HepG2 (cell line): ENCODE results near the gene GAGE10. TPM values are rescaled to one million over a fixed set of nuclear protein-coding genes. Genes with fewer than 3 reads are reported as not detected.

Experiments used
- ATAC-seq: fragments of 200-7000 bp; cut with Tn5 transposase; 3 replicates; pipeline ENCODE4 v1.9.1; 2020; ENCODE audit warnings: mild to moderate bottlenecking, moderate library complexity
- BruUV-seq: library from RNA; stranded (reverse); fragments of 400-500 nt; replicated peaks from 2 replicates; lab custom pipeline; 2021; lab: Mats Ljungman, UMichigan
- CTCF ChIA-PET: fragments of 300-600 bp; formaldehyde crosslinking; extraction: SDS; loops from one replicate; lab custom pipeline; 2021; ENCODE audit warnings: low total read pairs, inconsistent platforms, low intra/inter-chr PET ratio; lab: Yijun Ruan, JAX
- POLR2A ChIA-PET: fragments of 350-600 bp; sonication (Branson Sonifier 250); formaldehyde crosslinking; loops from one replicate; lab custom pipeline; 2020; ENCODE audit warnings: antibody characterized with exemption, inconsistent platforms; lab: Yijun Ruan, JAX
- DNase-seq: peaks from one replicate; pipeline ENCODE4 v3.0.0-alpha.2; 2015; ENCODE audit warnings: low spot score
- FAIRE-seq: peaks from 3 replicates; lab custom pipeline; 2011; peaks lifted over from hg19 to GRCh38; lab: Jason Lieb, UNC
- H2AFZ ChIP-seq: one replicate; pipeline ENCODE4 v1.6.1; 2011; ENCODE audit warnings: low read length, inconsistent platforms
- H3K27ac ChIP-seq: fragments of 300-600 bp; 3 replicates; pipeline ENCODE4 v1.8.0; 2011; ENCODE audit warnings: mixed run types, mild to moderate bottlenecking, mixed read lengths, low read length, inconsistent platforms; ENCODE audit not compliant: insufficient read depth; ENCODE audit errors: extremely low read length
- H3K27me3 ChIP-seq, 2 experiments: fragments of 200-600 bp in 1 of 2; 2 replicates in 1 of 2; 3 replicates in 1 of 2; pipeline versions ENCODE4 v1.6.0 to v1.8.0; 2011; ENCODE audit warnings: low read length in 2 of 2, mild to moderate bottlenecking in 2 of 2, moderate library complexity in 2 of 2, inconsistent platforms in 1 of 2; ENCODE audit not compliant: insufficient read depth in 2 of 2, control insufficient read depth in 1 of 2
- H3K36me3 ChIP-seq, 2 experiments: fragments of 200-600 bp in 1 of 2; replicated peaks in 1 of 2; 2 replicates in 1 of 2; 3 replicates in 1 of 2; pipeline versions ENCODE4 v1.5.1 to v1.8.0; 2011; ENCODE audit warnings: low read length in 2 of 2, inconsistent platforms in 1 of 2; ENCODE audit not compliant: insufficient read depth in 2 of 2, control insufficient read depth in 1 of 2
- H3K4me1 ChIP-seq: 2 replicates; pipeline ENCODE4 v1.5.1; 2012; ENCODE audit warnings: low read length, inconsistent platforms; ENCODE audit not compliant: insufficient read depth
- H3K4me2 ChIP-seq: 2 replicates; pipeline ENCODE4 v1.6.0; 2011; ENCODE audit warnings: low read depth, low read length, inconsistent platforms
- H3K4me3 ChIP-seq, 3 experiments: fragments of 200-600 bp in 1 of 3; sonication (generic), shearing (Covaris generic) in 1 of 3; replicated peaks in 1 of 3; 2 replicates each; pipeline ENCODE4 v1.5.1; 2011 to 2016; ENCODE audit warnings: low read length in 3 of 3, inconsistent platforms in 2 of 3, low read depth in 2 of 3, mild to moderate bottlenecking in 2 of 3, control low read depth in 1 of 3, mixed read lengths in 1 of 3; ENCODE audit not compliant: insufficient read depth in 1 of 3
- H3K79me2 ChIP-seq: one replicate; pipeline ENCODE4 v1.6.1; 2011; ENCODE audit warnings: low read length, inconsistent platforms; ENCODE audit not compliant: insufficient read depth
- H3K9ac ChIP-seq: 2 replicates; pipeline ENCODE4 v1.6.0; 2011; ENCODE audit warnings: mild to moderate bottlenecking, low read depth, low read length, inconsistent platforms; ENCODE audit not compliant: insufficient read depth
- H3K9me3 ChIP-seq: 2 replicates; pipeline ENCODE4 v1.5.1; 2012; ENCODE audit warnings: mild to moderate bottlenecking, low read length
- H4K20me1 ChIP-seq: 2 replicates; pipeline ENCODE4 v1.6.0; 2011; ENCODE audit warnings: inconsistent platforms, mild to moderate bottlenecking, low read length, moderate library complexity; ENCODE audit not compliant: insufficient read depth
- CCAR2 ChIP-seq: fragments of 200-400 bp; formaldehyde crosslinking; optimal IDR thresholded peaks from 2 replicates; pipeline ENCODE3; 2018; ENCODE audit warnings: low read depth, mild to moderate bottlenecking, low read length, moderate library complexity
- IRF2 ChIP-seq: IDR thresholded peaks from 2 replicates; pipeline ENCODE4 v1.6.1; 2018; ENCODE audit warnings: missing genetic modification reagents, missing compliant biosample characterization
- NBN ChIP-seq: fragments of 450-650 bp; conservative IDR thresholded peaks from 2 replicates; pipeline ENCODE4 v1.6.1; 2017
- PRMT3 ChIP-seq: sonication (generic); formaldehyde crosslinking; IDR thresholded peaks from 2 replicates; pipeline ENCODE4 v1.8.1; 2022; ENCODE audit warnings: low read depth, mild to moderate bottlenecking, moderate library complexity, missing genetic modification reagents, borderline replicate concordance
- RAD21 ChIP-seq: fragments of 450-650 bp; formaldehyde crosslinking; IDR thresholded peaks from 2 replicates; pipeline ENCODE4 v1.5.0; 2020; ENCODE audit warnings: mild to moderate bottlenecking
- RARG ChIP-seq: sonication (generic); formaldehyde crosslinking; IDR thresholded peaks from 2 replicates; pipeline ENCODE4 v1.4.0; 2020; ENCODE audit warnings: low read depth, mild to moderate bottlenecking, missing genetic modification reagents
- RELA ChIP-seq: sonication (generic); formaldehyde crosslinking; IDR thresholded peaks from 2 replicates; pipeline ENCODE4 v1.4.0; 2020; ENCODE audit warnings: missing genetic modification reagents
- ZNF138 ChIP-seq: sonication (generic); formaldehyde crosslinking; IDR thresholded peaks from 2 replicates; pipeline ENCODE4 v1.5.0; 2020; ENCODE audit warnings: mild to moderate bottlenecking, low read depth, missing genetic modification reagents
- ZNF350 ChIP-seq: sonication (generic); formaldehyde crosslinking; IDR thresholded peaks from 2 replicates; pipeline ENCODE4 v1.4.0; 2020; ENCODE audit warnings: mild to moderate bottlenecking, low read depth, missing genetic modification reagents, borderline replicate concordance
- ZNF44 ChIP-seq: sonication (generic); formaldehyde crosslinking; IDR thresholded peaks from 2 replicates; pipeline ENCODE4 v1.5.1; 2020; ENCODE audit warnings: mild to moderate bottlenecking, missing genetic modification reagents
- ZNF639 ChIP-seq: conservative IDR thresholded peaks from 2 replicates; pipeline ENCODE4 v1.6.1; 2018; ENCODE audit warnings: missing genetic modification reagents
- ZNF660 ChIP-seq: sonication (generic); formaldehyde crosslinking; IDR thresholded peaks from 2 replicates; pipeline ENCODE4 v1.5.1; 2020; ENCODE audit warnings: mild to moderate bottlenecking, low read depth, missing genetic modification reagents, borderline replicate concordance
- ZNF781 ChIP-seq: sonication (generic); formaldehyde crosslinking; IDR thresholded peaks from 2 replicates; pipeline ENCODE4 v1.5.1; 2020; ENCODE audit warnings: borderline replicate concordance, mild to moderate bottlenecking, missing genetic modification reagents; ENCODE audit errors: not compliant biosample characterization
- WGBS: methylation state at CpG from one replicate; pipeline ENCODE4 v1.1.6; 2017; ENCODE audit warnings: low lambda C conversion rate; 5-methylcytosine and 5-hydroxymethylcytosine counted together
- in situ Hi-C: cut with HindIII; loops from 2 replicates; pipeline ENCODE4 v1.10.0; 2017; ENCODE audit warnings: low pct_unique_long_range_greater_than_20kb; ENCODE audit not compliant: extremely low pct_ligation_motif_present
- intact Hi-C: fragments of 100-400 bp; cut with micrococcal nuclease; formaldehyde crosslinking; loops from one replicate; pipeline ENCODE4 v1.10.0; 2022; ENCODE audit not compliant: unreplicated experiment
- polyA plus RNA-seq, 8 experiments: library from polyadenylated mRNA; depleted of rRNA in 3 of 8; stranded (reverse) in 7 of 8; unstranded in 1 of 8; fragments of >200 nt; fragmentation: Illumina TruSeq in 4 of 8; extraction: Trizol in 4 of 8; gene quantifications; 2 replicates each; pipeline versions ENCODE4 v1.2.1 to v1.2.3, GENCODE V29; 2011 to 2016; ENCODE audit warnings: low read depth in 4 of 8, missing spikeins in 1 of 8, mixed read lengths in 1 of 8; ENCODE audit not compliant: insufficient read depth in 1 of 8
- total RNA-seq, 5 experiments: library from RNA; depleted of rRNA; stranded (reverse); fragments of >200 nt; fragmentation: Illumina TruSeq; extraction: Trizol; gene quantifications; 2 replicates each; pipeline ENCODE4 v1.2.3, GENCODE V29; 2016; ENCODE audit warnings: low read depth in 1 of 5

The GAGE10 gene
- total and polyA plus RNA-seq, 2 of the 13 experiments (the other 11 are each of a cell fraction or from before 2014, with no cell fraction given) = not detected

DNA sequence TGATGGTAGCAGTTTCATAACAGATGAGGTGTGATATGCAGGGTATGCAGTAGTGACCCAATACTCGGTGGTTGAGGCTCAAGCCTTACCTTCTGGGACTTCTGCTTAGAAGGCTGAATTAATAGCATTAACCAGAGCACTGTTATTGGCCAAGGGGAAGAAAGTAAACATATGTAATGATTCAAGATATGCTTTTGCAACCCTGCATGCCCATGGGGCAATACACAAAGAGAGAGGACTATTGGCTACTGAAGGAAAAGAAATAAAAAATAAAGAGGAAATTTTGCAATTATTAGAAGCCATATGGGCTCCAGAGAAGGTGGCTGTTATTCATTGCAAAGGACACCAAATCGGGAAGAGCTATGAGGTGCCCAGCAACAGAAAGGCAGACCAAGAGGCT lies 8.7 kb downstream of the GAGE10 start:
- 17% methylated on average over 2 of the region's 2 CpGs for WGBS
- no peaks in the 10 kb centered on the region; a peak in 1 of 5 replicates for H3K27me3 ChIP-seq
- POLR2A ChIA-PET = no interaction called here
- DNase-seq (no peak), FAIRE-seq (no peak), ATAC-seq (no peak)
- TF ChIP-seq ZNF44 (CRISPR knock-in tag) = no peak
- TF ChIP-seq PRMT3 (CRISPR knock-in tag) = no peak
- no peak for TF ChIP-seq ZNF660
- no peak for TF ChIP-seq RAD21 (CRISPR knock-in tag)
- TF ChIP-seq NBN = no peak
- TF ChIP-seq CCAR2 = no peak
- TF ChIP-seq ZNF781 = no peak
- no peak for TF ChIP-seq IRF2 (CRISPR knock-in tag)
- no peak for TF ChIP-seq RELA (CRISPR knock-in tag)
- no peak for TF ChIP-seq ZNF138 (CRISPR knock-in tag)
- no peak for TF ChIP-seq RARG (CRISPR knock-in tag)
- no peak for TF ChIP-seq ZNF639 (CRISPR knock-in tag)
- no peak for TF ChIP-seq ZNF350 (CRISPR knock-in tag)
- no peaks in the 10 kb centered on the region for H3K79me2 ChIP-seq
- intact Hi-C loops (no loop called here), in situ Hi-C loops (no loop called here)
- H3K9ac ChIP-seq = no peak overlapping the region
- no peaks in the 10 kb centered on the region for H4K20me1 ChIP-seq
- no peak overlapping the region for H2AFZ ChIP-seq
- H3K4me1 ChIP-seq = no peaks in the 10 kb centered on the region
- H3K36me3 ChIP-seq = no peaks in the 10 kb centered on the region
- H3K9me3 ChIP-seq = no peaks in the 10 kb centered on the region
- CTCF ChIA-PET = no interaction called here
- H3K4me3 ChIP-seq = no peak overlapping the region
- no peak overlapping the region for H3K4me2 ChIP-seq
- no peak overlapping the region for H3K27ac ChIP-seq
- no TSS peak for BruUV-seq
